Activated CD4-positive, alpha-beta T cell treated with anti-CD3 and anti-CD28 coated beads, Interleukin-2, amount 50 U/mL, for 16 hours (primary cell): ENCODE results near the gene TGFBRAP1.

Experiments
- DNase-seq: peaks from one replicate; pipeline ENCODE4 v3.0.0-alpha.2; 2020

TGFBRAP1 gene

GRCh38 chr2:105235388-105236059 lies 94.0 kb downstream of the TGFBRAP1 start:
- DNase-seq, result peak; percentile 61

GRCh38 chr2:105231232-105231619 lies 98.3 kb downstream of the TGFBRAP1 start:
- no peak for DNase-seq

GRCh38 chr2:105224444-105224843 lies 105.1 kb downstream of the TGFBRAP1 start:
- no peak for DNase-seq

GRCh38 chr2:105220604-105221003 lies 108.9 kb downstream of the TGFBRAP1 start:
- DNase-seq, result no peak

- no peak for DNase-seq
Observed at GRCh38 chr2:105215586-105216192, 113.8 kb downstream of the TGFBRAP1 start.
